Measurements from ENCODE around the gene NHERF2.
"Not testable (repeated sequence)": the region's sequence is repeated elsewhere in the genome, so short reads cannot be mapped to it uniquely, and the experiment has no call there.

The NHERF2 gene

GRCh38 chr16:2029350-2029749 is 2.6 kb downstream of the NHERF2 start:
- DNase-seq: no peak

DNA sequence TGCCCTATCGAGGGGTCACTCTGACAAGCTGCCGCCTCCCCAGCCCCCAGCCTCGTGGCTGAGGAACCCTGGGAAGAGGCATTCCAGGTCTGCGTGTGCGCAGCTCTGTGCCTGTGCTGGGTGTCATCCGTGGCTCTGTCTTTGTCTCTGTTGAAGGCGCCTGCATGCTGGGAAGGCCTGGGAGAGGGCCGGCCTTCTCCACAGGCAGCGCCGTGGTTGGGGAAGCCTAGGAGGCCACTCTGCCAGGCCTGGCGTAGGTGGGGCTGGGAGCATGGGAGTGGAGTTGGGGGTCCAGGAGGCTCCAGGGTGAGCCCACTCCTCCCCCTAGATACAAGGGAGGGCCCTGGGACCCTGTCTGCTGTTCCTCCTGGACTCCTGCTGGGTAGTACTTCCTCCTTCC is 3.3 kb downstream of the NHERF2 start:
- no peak for DNase-seq

DNA sequence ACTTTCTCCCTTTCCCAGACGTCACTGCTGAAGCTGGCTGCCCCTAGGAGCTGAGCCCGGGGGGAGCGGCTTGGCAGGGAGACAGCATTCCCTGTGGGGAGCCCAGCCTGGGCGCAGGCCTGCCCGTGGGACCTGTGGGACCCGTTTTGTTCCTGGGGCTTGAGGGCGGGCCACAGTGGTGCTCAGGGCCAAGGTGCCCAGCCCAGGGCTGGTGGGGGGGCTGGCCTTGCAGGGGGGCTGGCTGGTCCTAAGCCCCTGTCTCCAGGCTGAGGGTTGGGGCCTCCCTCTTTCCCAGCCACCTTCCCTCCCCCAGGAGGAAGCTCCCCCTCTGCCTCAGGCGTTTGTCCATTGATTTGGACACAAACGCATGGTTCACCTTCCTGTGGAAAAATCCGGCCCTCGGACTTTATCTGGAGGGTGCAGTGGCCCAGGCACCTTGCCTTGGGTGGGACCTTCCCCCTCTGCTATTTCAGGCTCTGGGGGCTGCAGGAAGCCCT is 4.4 kb downstream of the NHERF2 start:
- no peak for DNase-seq

- no peak for DNase-seq
Observed at GRCh38 chr16:2032285-2033056, 5.8 kb downstream of the NHERF2 start.

GRCh38 chr16:2033057-2033908 is 6.6 kb downstream of the NHERF2 start:
- DNase-seq: no peak

DNA sequence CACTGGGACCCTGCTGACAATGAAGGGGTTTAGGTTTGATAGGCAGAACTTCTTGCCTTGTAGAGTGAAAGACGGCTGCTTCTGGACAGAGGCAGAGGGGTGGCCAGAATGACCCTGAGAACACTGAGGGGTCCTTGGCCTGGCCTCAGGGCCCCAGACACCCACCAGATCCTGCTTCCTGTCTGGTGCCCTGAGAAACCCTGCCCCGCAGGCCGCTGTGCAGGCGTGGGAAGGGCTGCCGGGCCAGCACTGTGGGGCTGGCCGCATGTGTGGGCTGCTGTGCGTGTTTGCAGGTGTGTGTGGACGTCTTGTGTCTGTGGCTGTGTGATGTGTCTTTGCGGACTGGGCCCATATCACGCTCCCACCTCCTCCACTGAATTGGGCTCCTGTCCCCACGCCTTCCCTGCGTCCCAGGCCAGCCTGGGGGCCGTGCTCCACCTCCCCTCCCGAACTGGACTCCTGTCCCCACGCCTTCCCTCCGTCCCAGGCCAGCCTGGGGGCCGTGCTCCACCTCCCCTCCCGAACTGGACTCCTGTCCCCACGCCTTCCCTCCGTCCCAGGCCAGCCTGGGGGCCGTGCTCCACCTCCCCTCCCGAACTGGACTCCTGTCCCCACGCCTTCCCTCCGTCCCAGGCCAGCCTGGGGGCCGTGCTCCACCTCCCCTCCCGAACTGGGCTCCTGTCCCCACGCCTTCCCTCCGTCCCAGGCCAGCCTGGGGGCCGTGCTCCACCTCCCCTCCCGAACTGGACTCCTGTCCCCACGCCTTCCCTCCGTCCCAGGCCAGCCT is 7.4 kb downstream of the NHERF2 start:
- not testable (repeated sequence) for DNase-seq

DNA sequence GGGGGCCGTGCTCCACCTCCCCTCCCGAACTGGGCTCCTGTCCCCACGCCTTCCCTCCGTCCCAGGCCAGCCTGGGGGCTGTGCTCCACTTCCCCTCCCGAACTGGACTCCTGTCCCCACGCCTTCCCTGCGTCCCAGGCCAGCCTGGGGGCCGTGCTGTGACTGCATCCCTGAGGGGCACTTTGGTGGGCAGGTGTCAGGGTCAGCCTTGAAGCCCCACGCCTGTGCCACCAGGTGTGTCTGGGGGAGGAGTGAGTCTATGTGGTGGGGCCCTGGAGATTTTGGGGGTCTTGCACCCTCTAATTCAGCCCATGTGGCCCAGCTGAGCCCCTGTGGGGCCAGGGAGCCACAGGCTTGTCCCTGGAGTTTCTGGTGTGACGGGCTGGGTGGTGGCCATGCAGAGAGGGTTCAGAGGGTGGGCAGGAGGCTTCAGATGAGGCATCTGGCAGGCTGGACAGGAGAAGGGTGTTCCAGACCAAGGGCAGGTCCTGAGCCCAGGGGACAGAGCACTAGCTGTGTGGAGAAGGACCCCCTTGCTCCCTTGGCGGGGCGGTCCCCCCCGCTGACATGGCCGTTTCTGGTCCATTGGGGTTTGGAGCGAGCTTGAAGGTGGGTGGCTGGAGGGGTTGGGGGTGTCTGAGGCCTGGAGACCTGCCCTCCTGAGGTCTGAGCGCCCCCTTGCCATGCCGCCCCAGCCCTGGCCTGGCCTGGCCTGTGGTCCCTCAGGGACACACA is 8.2 kb downstream of the NHERF2 start:
- DNase-seq: no peak

DNA sequence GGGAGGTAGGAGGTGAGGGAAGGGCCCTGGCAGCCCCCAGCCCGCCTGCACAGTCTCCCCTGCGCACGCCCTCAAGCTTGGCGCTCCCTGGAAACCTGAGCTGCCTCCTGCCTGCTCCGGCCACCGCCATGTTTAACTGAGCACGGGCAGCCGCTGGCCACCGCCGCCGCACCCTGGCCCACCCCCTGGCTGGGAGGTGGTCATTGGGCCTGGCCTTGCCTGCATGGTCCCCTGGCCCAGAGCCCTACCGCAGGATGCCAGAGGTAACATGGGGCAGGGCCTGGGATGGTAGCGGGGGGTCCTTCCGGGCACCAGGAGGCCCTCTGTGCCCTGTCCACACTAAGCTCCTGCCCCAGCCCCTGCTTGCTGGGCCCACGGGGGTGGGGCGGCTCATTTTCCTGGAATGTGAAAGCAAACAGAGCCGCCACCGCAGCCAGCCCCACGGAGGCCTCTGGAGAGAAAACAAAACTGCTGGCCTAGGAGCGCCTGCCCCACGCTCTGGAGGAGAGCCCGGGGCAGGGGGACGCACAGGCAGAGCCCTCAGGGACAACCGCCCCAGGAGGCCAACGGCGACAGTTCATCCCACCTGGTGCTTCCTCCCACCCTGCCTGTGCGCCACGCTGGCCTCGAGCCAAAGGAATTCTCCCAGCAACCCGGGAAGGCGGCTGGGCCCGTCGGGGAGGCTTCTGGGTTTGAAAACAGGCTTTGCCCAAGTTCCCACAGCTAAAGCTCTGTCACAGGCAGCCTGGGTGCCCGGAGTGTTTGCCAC is 8.9 kb downstream of the NHERF2 start:
- DNase-seq: peak; percentile 59

DNA sequence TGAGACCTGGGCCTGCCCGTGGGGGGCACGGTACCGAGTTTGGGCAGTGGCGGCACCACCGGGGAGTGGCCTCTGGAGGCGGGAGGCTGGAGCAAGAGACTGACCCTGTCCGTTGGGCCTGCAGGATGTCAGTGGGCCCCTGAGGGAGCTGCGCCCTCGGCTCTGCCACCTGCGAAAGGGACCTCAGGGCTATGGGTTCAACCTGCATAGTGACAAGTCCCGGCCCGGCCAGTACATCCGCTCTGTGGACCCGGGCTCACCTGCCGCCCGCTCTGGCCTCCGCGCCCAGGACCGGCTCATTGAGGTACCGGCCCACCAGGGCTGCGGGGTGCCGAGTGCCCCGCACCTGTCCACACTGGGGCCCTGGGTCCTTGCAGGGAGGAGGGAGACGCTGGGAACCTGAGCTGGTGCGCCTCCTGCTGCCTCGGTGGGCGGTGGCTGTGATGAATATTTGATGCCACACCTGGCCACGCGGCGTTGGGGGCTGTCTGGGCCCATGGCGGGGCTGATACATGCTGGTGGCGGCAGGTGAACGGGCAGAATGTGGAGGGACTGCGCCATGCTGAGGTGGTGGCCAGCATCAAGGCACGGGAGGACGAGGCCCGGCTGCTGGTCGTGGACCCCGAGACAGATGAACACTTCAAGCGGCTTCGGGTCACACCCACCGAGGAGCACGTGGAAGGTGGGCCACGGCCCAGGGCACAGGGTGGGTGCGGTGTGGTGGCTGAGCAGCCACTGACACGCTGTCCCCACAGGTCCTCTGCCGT is 9.7 kb downstream of the NHERF2 start:
- no peak for DNase-seq

DNA sequence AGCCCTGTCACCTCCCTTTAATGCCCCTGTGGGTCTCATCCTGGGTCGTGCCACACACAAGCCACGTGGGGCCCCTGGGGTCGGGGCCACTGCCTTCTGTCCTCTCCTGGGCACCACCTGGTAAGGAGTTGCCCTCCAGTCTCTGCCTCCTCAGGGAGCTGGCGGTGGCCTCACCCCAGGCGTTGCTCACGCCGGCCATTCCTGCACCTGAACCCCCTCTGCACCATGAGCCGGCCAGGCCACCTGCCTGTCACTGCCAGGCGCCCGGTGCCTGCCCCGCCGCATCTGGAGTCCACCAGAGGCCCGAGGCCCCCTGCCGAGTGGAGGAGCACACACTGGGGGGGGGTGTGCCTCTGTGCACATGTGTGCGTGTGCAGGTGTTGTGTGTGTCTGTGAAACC is 10.4 kb downstream of the NHERF2 start:
- DNase-seq: no peak

DNA sequence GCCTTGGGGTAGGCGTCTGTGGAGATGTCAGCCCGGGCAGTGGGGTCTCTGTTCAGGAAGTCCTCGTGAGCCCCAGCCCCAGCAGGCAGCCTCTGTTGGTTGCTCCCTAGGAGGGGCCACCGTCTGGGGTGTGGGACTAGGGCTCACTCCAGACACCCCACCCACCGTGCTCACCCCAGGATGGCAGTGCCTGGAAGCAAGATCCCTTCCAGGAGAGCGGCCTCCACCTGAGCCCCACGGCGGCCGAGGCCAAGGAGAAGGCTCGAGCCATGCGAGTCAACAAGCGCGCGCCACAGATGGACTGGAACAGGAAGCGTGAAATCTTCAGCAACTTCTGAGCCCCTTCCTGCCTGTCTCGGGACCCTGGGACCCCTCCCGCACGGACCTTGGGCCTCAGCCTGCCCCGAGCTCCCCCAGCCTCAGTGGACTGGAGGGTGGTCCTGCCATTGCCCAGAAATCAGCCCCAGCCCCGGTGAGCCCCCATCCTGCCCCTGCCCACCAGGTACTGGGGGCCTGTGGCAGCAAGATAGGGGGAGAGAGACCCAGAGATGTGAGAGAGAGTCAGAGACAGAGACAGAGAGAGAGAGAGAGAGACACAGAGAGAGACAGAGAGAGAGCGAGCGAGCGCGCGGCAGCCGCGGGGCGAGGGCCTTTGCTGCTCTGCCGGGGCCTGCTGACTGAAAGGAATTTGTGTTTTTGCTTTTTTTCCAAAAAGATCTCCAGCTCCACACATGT is 11.1 kb downstream of the NHERF2 start:
- no peak for DNase-seq

DNA sequence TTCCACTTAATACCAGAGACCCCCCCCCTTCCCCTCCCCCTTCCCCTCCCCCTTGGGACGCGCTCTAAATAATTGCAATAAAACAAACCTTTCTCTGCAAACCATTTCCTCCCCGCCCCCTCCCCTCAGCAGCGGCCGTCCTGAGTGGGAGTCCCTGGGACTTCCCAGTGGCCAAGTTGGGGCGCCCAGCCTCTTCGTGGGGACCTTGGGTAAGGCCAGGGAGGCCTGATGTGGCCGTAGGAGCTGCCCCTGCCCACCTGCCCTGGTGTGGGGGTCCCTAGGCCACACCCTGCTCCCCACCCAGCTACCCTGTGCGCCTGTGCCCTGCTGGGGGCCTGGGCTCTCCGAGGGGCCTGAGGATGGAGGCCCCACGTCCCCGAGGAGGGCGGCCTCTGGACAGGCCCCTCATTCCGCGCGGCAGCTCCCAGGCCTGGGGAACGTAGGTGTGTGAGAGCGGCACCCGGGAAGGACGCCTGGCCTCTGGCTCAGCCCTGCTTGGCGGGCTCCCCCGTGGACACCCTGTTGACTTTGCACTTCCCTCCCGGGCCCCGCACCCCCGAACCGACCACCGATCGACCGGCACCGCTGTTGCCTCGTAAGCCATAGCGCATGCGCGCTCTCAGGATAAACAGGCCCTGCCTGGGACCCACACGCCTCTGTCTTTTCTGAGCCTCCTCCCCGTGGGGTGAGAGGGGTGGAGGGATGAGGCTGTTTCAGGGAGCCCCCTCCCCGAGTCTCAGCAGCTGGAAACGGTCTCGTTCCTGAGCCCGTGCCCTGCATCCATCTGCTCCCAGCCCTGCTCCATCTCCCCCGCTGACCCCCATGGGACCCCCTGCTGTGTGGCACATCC is 11.9 kb downstream of the NHERF2 start:
- no peak for DNase-seq

- DNase-seq: peak; percentile 31
Observed at GRCh38 chr16:2039274-2040031, 12.8 kb downstream of the NHERF2 start.

GRCh38 chr16:2040041-2040786 is 13.5 kb downstream of the NHERF2 start:
- DNase-seq: no peak

- no peak for DNase-seq
Observed at GRCh38 chr16:2040787-2041522, 14.3 kb downstream of the NHERF2 start.

DNA sequence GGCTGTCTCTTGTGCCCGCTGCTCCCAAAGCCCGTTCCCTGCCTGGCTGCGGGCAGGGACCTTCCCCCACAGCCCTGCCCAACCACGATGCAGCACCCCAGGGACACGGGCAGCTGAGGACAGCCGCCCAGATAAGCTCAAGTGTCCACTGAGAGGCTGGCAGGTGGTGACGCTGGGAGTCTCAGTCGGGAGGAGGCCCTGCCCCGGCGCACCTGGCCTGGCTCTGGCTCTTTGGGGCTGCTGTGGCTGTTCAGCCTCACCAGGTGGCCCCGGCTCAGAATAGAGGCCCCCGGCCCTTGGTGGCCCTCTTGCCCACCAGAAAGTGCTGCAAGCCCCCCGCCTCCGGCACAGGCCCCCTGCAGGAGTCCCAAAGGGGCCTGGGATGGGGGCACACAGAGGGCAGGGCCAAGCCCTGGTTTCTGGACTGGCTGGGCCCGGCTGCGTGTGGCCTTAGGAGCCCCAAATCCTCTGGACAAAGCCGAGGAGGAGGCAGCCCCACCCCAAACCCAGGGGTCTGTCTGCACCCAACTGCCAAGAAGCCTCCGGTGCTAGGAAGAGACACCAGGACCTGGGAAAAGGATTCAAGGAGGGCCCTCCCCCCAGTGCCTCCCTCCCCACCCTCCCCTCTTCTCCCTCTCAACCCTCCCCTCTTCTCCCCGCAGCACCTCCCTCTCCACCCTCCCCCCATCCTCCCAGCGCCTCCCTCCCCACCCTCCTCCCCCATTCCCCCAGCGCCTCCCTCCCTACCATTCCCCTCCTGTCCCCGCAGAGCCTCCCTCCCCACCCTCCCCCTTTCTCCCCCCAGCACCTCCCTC is 15.7 kb downstream of the NHERF2 start:
- DNase-seq: peak; percentile 78
